HG02571 (cell line): ENCODE results near the gene LTBP3.

Experiments
- ATAC-seq: cut with Tn5 transposase; IDR thresholded peaks from one replicate; pipeline ENCODE4 v1.9.1; 2021; ENCODE audit warnings: mild to moderate bottlenecking, moderate library complexity; ENCODE audit not compliant: unreplicated experiment

The LTBP3 gene

GRCh38 chr11:65586247-65586630 lies 28.1 kb upstream of the LTBP3 start:
- ATAC-seq = no peak

GRCh38 chr11:65585396-65586246 lies 27.5 kb upstream of the LTBP3 start:
- no peak for ATAC-seq

GRCh38 chr11:65584723-65585171 lies 26.6 kb upstream of the LTBP3 start:
- ATAC-seq = no peak

GRCh38 chr11:65584106-65584505 lies 25.9 kb upstream of the LTBP3 start:
- ATAC-seq = no peak

- no peak for ATAC-seq
These were observed 25.4 kb upstream of the LTBP3 start for GRCh38 chr11:65583589-65583988.

GRCh38 chr11:65581928-65582327 lies 23.8 kb upstream of the LTBP3 start:
- ATAC-seq = no peak

- no peak for ATAC-seq
These were observed 22.6 kb upstream of the LTBP3 start for GRCh38 chr11:65580756-65581155.

- ATAC-seq = no peak
These were observed 22.0 kb upstream of the LTBP3 start for GRCh38 chr11:65580031-65580692.

- ATAC-seq = no peak
These were observed 21.1 kb upstream of the LTBP3 start for GRCh38 chr11:65579291-65579690.

GRCh38 chr11:65578667-65579066 lies 20.5 kb upstream of the LTBP3 start:
- no peak for ATAC-seq

- no peak for ATAC-seq
These were observed 20.0 kb upstream of the LTBP3 start for GRCh38 chr11:65578134-65578533.

- ATAC-seq = no peak
These were observed 19.6 kb upstream of the LTBP3 start for GRCh38 chr11:65577756-65578109.

GRCh38 chr11:65576867-65577755 lies 19.0 kb upstream of the LTBP3 start:
- no peak for ATAC-seq

- no peak for ATAC-seq
These were observed 18.2 kb upstream of the LTBP3 start for GRCh38 chr11:65576232-65576866.

GRCh38 chr11:65575568-65576231 lies 17.5 kb upstream of the LTBP3 start, which contains the start of gene EHBP1L1:
TSS of gene EHBP1L1 (plus strand) at chr11:65576053. CDS start at chr11:65576303, 250 bp downstream.
- peak; percentile 19 for ATAC-seq

- no peak for ATAC-seq
These were observed 16.8 kb upstream of the LTBP3 start for GRCh38 chr11:65574811-65575567.

GRCh38 chr11:65574109-65574810 lies 16.1 kb upstream of the LTBP3 start:
- ATAC-seq = no peak

- ATAC-seq = no peak
These were observed 15.4 kb upstream of the LTBP3 start for GRCh38 chr11:65573391-65574079.
